ENCODE data around the gene NOL9.
A peak's percentile ranks its signal among the peaks of the same experiment; 100 is the strongest.

The NOL9 gene

DNA sequence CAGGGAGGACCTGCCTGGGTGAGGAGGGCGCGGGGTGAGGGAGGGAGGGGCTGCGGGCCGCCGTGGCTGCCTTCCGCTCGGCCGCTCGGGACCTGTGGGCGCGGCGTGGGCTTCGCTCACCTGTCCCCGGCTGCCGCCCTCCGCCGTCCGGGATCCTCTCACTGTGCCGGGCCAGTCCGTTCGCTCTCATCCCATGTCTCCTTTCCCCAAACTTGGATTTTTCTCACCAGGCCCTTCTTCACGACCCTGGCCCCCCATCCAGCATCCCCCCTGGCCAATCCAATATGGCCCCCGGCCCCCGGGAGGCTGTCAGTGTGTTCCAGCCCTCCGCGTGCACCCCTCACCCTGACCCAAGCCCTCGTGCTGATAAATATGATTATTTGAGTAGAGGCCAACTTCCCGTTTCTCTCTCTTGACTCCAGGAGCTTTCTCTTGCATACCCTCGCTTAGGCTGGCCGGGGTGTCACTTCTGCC lies 25.8 kb upstream of the NOL9 start:
- no peak for TF ChIP-seq CTCF (IDR thresholded peaks at IDR 0.05; ENCODE audit: control insufficient read depth, insufficient read depth, low read depth, low read length, missing control alignments)
- peak overlapping the region; percentile 72 for H3K4me3 ChIP-seq (ENCODE audit: control insufficient read depth, low read depth, low read length)
- no peak for DNase-seq (ENCODE audit: low read depth)

- DNase-seq (ENCODE audit: low read depth): peak; percentile 77
- TF ChIP-seq CTCF (IDR thresholded peaks at IDR 0.05; ENCODE audit: control insufficient read depth, insufficient read depth, low read depth, low read length, missing control alignments): no peak
- H3K4me3 ChIP-seq (ENCODE audit: control insufficient read depth, low read depth, low read length): peak within 1 kb of the TSS; percentile 72
Measured at GRCh38 chr1:6579374-6580118, 25.2 kb upstream of the NOL9 start, which contains the start of gene ZBTB48. TSS of gene ZBTB48 (plus strand) at chr1:6579994. CDS start at chr1:6580610, 616 bp downstream.

DNA sequence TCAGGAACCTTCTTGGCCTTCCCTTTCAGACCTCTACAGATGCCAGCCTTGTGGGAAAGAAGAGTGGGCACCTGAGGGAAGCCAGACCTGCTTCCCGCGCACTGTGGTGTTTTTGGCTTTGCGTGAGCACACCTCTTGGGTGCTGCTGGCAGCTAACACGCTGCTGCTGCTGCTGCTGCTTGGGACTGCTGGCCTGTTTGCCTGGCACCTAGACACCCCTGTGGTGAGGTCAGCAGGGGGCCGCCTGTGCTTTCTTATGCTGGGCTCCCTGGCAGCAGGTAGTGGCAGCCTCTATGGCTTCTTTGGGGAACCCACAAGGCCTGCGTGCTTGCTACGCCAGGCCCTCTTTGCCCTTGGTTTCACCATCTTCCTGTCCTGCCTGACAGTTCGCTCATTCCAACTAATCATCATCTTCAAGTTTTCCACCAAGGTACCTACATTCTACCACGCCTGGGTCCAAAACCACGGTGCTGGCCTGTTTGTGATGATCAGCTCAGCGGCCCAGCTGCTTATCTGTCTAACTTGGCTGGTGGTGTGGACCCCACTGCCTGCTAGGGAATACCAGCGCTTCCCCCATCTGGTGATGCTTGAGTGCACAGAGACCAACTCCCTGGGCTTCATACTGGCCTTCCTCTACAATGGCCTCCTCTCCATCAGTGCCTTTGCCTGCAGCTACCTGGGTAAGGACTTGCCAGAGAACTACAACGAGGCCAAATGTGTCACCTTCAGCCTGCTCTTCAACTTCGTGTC lies 24.5 kb upstream of the NOL9 start:
- no peak for DNase-seq (ENCODE audit: low read depth)
- TF ChIP-seq CTCF (IDR thresholded peaks at IDR 0.05; ENCODE audit: control insufficient read depth, insufficient read depth, low read depth, low read length, missing control alignments): no peak
- H3K4me3 ChIP-seq (ENCODE audit: control insufficient read depth, low read depth, low read length): no peak overlapping the region

DNA sequence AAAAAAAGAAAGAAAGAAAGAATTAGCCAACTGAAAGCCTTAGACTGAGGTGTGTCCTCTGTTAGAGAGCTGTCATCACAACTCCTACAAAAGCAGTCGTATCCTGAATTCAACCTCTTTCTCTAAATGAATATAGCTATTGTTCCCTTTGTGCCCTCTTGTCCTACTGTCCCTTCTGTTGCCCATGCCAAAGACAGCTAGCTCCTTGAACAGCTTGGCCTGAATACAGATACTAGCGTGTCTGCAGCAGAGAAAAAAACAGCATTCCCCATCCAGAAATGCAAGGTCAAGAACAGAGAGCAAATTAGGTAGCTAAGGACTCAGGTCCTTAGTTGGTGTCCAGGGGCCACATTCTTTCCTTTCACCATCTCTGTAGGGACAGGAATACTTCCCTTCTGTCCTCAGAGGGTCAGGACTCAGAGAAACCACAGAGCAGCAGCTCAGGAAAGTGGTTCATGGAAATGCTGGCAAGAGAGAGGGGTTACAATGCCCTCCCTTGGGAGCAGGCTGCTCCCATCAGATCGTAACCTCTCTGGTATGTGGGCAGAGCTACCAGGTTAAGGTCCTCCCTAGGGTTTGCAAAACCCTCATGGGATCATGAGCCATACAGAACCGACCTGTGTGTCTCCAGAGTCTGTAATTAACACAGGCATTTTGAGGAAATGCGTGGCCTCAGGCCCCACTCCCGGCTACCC lies 23.7 kb upstream of the NOL9 start:
- DNase-seq (ENCODE audit: low read depth): no peak
- no peak for TF ChIP-seq CTCF (IDR thresholded peaks at IDR 0.05; ENCODE audit: control insufficient read depth, insufficient read depth, low read depth, low read length, missing control alignments)

GRCh38 chr1:6574818-6575217 lies 20.5 kb upstream of the NOL9 start:
- no peak overlapping the region for H3K4me3 ChIP-seq (ENCODE audit: control insufficient read depth, low read depth, low read length)
- no peak for TF ChIP-seq CTCF (IDR thresholded peaks at IDR 0.05; ENCODE audit: control insufficient read depth, insufficient read depth, low read depth, low read length, missing control alignments)
- no peak for DNase-seq (ENCODE audit: low read depth)

More for the DNA sequence above, 23.7 kb upstream of the NOL9 start:
- no peak overlapping the region for H3K4me3 ChIP-seq (ENCODE audit: control insufficient read depth, low read depth, low read length)

DNA sequence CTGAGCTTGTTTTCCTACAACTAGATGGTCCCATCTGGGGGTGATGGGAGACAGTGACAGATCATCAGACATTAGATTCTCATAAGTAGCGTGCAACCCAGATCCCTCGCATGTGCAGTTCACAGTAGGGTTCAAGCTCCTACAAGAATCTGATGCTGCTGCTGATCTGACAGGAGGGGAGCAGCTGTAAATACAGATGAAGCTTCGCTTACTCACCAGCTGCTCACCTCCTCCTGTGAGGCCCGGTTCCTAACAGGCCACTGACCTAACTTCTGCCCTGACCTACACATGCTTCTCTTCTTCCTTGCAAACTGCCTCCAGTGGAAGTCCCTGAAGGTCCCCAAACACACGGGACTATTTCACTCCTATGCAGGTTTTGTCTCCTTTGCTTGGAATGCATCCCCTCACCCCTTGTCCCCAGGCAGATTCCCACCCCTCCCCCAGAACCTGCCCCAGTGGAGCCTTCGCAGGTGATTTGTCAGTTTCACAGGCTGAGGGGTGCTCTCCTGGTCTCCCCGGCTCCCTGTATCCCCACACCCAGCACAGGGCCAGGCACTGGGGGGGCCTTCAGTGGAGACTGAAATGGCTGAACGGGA lies 19.8 kb upstream of the NOL9 start:
- TF ChIP-seq CTCF (IDR thresholded peaks at IDR 0.05; ENCODE audit: control insufficient read depth, insufficient read depth, low read depth, low read length, missing control alignments): no peak
- H3K4me3 ChIP-seq (ENCODE audit: control insufficient read depth, low read depth, low read length): no peak overlapping the region
- DNase-seq (ENCODE audit: low read depth): no peak
